Endothelial cell of umbilical vein (primary cell): ENCODE measurements around the gene RAB3B.

Source experiments
- EZH2 ChIP-seq: IDR thresholded peaks from 2 replicates; pipeline ENCODE4 v1.6.1; 2012; ENCODE audit warnings: borderline replicate concordance, low read depth, mild to moderate bottlenecking, moderate library complexity, low read length, inconsistent platforms; ENCODE audit not compliant: severe bottlenecking
- FOS ChIP-seq: IDR thresholded peaks from 2 replicates; pipeline ENCODE4 v1.6.1; 2011; ENCODE audit warnings: mild to moderate bottlenecking, low read length, moderate library complexity, borderline replicate concordance; ENCODE audit not compliant: insufficient read depth
- GATA2 ChIP-seq: IDR thresholded peaks from 2 replicates; pipeline ENCODE4 v1.7.0; 2011; ENCODE audit warnings: low read depth, mild to moderate bottlenecking, moderate library complexity, mixed read lengths, low read length; ENCODE audit not compliant: insufficient read length, insufficient read depth
- JUN ChIP-seq: IDR thresholded peaks from 2 replicates; pipeline ENCODE4 v1.6.1; 2011; ENCODE audit warnings: borderline replicate concordance, low read depth; ENCODE audit not compliant: insufficient read length, insufficient read depth
- MYC ChIP-seq: IDR thresholded peaks from one replicate; pipeline ENCODE4 v1.6.1; 2011; ENCODE audit warnings: mild to moderate bottlenecking, low read depth, low read length
- POLR2A ChIP-seq: IDR thresholded peaks from 2 replicates; pipeline ENCODE4 v1.6.1; 2012; ENCODE audit warnings: low read depth, mild to moderate bottlenecking, control low read depth, low read length
- POLR2AphosphoS5 ChIP-seq: IDR thresholded peaks from 2 replicates; pipeline ENCODE4 v1.6.1; 2012; ENCODE audit warnings: low read depth, mild to moderate bottlenecking, control low read depth, low read length, moderate library complexity; ENCODE audit not compliant: insufficient read depth
- TF ChIP-seq, protein P1 (sequence below), 2 donors: IDR thresholded peaks; 1 replicate in 1 of 2; 2 replicates in 1 of 2; pipeline ENCODE4 v1.5.1; 2011; ENCODE audit warnings: low read length in 2 of 2, mild to moderate bottlenecking in 2 of 2, moderate library complexity in 2 of 2, control low read depth in 1 of 2, inconsistent platforms in 1 of 2, low read depth in 1 of 2; ENCODE audit not compliant: insufficient read depth in 1 of 2; ENCODE audit errors: extremely low read depth in 1 of 2
- TF ChIP-seq, protein P2 (sequence below): IDR thresholded peaks from 2 replicates; pipeline ENCODE4 v1.6.1; 2011; ENCODE audit not compliant: insufficient read depth, insufficient read length

DNA sequence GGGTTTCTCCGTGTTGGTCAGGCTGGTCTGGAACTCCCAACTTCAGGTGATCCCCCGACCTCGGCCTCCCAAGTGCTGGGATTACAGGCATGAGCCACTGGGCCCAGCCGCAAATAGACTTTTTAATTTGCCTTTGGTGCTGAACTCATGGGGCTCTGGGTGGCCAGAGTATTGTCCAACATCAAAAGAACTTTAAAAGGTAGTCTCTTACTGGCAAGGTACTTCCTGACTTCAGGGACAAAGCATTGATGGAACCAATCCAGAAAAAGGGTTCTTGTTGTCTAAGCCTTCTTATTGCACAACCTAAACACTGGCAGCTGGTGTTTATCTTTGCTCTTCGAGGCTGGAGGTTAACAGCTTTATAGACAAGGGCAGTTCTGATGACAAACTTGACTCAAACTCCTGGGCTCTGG, 46.9 kb upstream of the RAB3B start:
- TF ChIP-seq, protein P1, sequence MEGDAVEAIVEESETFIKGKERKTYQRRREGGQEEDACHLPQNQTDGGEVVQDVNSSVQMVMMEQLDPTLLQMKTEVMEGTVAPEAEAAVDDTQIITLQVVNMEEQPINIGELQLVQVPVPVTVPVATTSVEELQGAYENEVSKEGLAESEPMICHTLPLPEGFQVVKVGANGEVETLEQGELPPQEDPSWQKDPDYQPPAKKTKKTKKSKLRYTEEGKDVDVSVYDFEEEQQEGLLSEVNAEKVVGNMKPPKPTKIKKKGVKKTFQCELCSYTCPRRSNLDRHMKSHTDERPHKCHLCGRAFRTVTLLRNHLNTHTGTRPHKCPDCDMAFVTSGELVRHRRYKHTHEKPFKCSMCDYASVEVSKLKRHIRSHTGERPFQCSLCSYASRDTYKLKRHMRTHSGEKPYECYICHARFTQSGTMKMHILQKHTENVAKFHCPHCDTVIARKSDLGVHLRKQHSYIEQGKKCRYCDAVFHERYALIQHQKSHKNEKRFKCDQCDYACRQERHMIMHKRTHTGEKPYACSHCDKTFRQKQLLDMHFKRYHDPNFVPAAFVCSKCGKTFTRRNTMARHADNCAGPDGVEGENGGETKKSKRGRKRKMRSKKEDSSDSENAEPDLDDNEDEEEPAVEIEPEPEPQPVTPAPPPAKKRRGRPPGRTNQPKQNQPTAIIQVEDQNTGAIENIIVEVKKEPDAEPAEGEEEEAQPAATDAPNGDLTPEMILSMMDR (IDR thresholded peaks at IDR 0.05; ENCODE audit: extremely low read depth in 1 of 2, insufficient read depth in 1 of 2, low read depth in 1 of 2, low read length in 2 of 2): no peak
- TF ChIP-seq GATA2: no peak
- TF ChIP-seq MYC: no peak
- TF ChIP-seq POLR2AphosphoS5: no peak
- no peak for TF ChIP-seq EZH2
- no peak for TF ChIP-seq POLR2A
- TF ChIP-seq JUN: no peak
- TF ChIP-seq, protein P2, sequence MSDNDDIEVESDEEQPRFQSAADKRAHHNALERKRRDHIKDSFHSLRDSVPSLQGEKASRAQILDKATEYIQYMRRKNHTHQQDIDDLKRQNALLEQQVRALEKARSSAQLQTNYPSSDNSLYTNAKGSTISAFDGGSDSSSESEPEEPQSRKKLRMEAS: no peak
- no peak for TF ChIP-seq FOS
